Activated CD4-positive, CD25-positive, alpha-beta regulatory T cell (primary cell): ENCODE results near the gene ADAM30.
"Not testable (repeated sequence)": the region's sequence is repeated elsewhere in the genome, so short reads cannot be mapped to it uniquely, and the experiment has no call there.

Source experiments
- DNase-seq, 4 experiments: peaks; one replicate each; lab custom pipeline; 2025; lab: John Stamatoyannopoulos, UW

ADAM30 gene

GRCh38 chr1:119874186-119874585, 22.1 kb downstream of the ADAM30 start:
- no peak for DNase-seq

DNA sequence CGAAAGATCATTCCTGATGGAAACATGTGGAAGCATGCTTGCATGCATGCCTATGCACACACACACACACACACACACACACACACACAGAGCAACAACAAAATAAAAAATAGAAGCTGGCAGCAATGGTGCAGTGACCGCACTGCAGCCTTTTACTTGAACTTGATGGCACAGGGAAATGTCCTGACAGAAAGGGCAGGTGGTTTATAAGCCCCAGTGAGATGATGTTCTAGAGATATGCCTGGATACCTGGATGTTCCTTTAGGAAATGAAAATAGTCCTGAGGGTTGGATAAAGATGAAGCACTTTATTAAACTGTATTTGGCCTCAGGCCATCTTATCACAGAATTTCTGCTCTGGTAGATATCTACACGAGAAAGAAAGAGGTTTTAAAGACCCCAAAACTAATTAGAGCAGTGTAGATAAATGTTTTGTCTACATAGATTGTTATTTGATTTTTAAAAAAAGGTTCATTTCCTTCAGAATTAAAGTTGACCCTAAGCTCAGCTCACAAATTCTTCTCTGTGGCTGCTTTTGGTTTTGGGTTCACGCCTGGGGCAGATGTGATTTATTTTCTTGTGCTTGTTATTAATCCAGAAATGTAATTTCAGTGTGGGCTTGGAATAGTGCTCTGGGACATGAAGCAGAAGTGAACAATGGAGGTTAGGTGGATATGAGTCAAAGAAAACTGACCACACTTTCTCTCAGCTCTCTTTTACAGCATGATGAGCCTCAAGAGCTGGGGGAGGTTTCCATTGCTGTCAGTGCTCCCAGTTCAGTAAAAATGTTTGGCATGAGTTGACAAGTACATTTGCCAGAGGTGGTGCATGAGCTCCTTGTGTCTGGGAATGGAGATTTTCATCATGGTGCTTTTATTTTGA, 22.9 kb downstream of the ADAM30 start:
- no peak for DNase-seq

DNA sequence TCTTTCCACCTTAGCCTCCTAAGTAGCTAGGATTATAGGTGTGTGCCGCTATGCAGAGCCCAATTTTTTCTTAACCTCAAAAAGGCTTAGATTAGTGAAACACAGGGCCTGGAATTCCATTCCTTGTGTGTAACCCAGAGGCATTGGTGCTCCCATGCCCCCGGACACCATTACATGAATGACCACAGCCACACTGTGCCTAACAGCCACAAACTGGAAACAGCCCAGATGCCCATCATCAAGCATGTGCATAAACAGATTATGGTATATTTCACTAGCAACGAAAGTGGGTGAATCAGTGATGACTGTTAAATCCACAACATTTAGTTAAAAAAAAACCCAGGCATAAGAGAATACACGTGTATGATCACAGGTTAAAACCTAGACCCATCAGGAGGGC, 24.4 kb downstream of the ADAM30 start:
- no peak for DNase-seq

- DNase-seq, result peak; percentile 4 to 44 (median 14)
Observed at GRCh38 chr1:119870917-119871596, 25.3 kb downstream of the ADAM30 start.

GRCh38 chr1:119869995-119870394, 26.3 kb downstream of the ADAM30 start:
- DNase-seq, result no peak

GRCh38 chr1:119868176-119868575, 28.1 kb downstream of the ADAM30 start:
- DNase-seq, result no peak

- no peak for DNase-seq
Observed at GRCh38 chr1:119866451-119866850, 29.9 kb downstream of the ADAM30 start.

GRCh38 chr1:119865627-119866026, 30.7 kb downstream of the ADAM30 start:
- DNase-seq, result no peak

- no peak for DNase-seq
Observed at GRCh38 chr1:119862276-119862675, 34.0 kb downstream of the ADAM30 start.

GRCh38 chr1:119861547-119861946, 34.8 kb downstream of the ADAM30 start:
- DNase-seq, result no peak

GRCh38 chr1:119859647-119860046, 36.7 kb downstream of the ADAM30 start:
- no peak for DNase-seq

GRCh38 chr1:119858556-119859214, 37.6 kb downstream of the ADAM30 start:
- not testable (repeated sequence) for DNase-seq

DNA sequence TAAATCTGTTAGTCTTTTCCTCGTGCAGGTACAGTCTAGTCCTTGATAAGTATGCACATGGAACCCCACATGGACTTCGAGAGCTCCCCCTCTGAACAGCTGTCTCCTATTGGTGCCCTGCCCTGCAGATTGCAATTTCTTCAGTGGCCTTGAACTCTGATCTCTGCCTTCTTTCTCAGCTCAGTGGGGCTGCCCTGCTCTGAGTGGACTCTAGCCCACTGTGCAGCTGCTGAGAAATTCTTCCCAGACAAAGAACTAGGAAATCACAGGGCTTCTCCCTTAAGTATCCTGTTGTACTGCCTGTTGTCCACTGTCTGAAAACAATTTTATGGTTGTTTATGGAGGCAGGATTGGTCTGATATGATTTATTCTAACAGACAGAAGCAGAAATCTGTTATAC, 38.2 kb downstream of the ADAM30 start:
- no peak for DNase-seq

GRCh38 chr1:119853155-119853554, 43.2 kb downstream of the ADAM30 start:
- no peak for DNase-seq

- not testable (repeated sequence) for DNase-seq
Observed at GRCh38 chr1:119844206-119844605, 52.1 kb downstream of the ADAM30 start.
